HG03196 (cell line): ENCODE results near the gene HSPA12B.

Experiments
- ATAC-seq: cut with Tn5 transposase; IDR thresholded peaks from one replicate; pipeline ENCODE4 v1.9.1; 2021; ENCODE audit not compliant: unreplicated experiment

Gene HSPA12B

DNA sequence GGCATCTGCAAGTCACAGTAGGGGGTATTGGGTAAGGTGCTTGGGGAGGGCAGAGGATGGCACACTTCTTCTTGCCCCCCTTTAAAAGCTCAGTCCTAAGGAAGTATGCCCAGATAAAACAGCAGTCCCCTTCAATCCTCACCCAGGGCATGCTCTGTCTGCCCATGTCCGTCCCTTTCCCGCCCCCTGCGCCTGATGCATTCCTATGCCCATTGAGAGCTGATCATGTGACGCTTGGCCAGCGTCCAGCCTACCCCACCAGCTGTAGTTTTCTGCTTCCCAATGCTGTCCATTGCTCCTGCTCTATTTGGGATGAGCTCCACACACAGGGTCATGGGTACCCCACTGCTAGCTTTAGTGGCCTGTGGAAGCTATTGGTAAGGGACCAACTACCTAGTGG, 28.4 kb upstream of the HSPA12B start:
- no peak for ATAC-seq

- ATAC-seq: no peak
Measured at GRCh38 chr20:3705491-3705969, 27.0 kb upstream of the HSPA12B start.

DNA sequence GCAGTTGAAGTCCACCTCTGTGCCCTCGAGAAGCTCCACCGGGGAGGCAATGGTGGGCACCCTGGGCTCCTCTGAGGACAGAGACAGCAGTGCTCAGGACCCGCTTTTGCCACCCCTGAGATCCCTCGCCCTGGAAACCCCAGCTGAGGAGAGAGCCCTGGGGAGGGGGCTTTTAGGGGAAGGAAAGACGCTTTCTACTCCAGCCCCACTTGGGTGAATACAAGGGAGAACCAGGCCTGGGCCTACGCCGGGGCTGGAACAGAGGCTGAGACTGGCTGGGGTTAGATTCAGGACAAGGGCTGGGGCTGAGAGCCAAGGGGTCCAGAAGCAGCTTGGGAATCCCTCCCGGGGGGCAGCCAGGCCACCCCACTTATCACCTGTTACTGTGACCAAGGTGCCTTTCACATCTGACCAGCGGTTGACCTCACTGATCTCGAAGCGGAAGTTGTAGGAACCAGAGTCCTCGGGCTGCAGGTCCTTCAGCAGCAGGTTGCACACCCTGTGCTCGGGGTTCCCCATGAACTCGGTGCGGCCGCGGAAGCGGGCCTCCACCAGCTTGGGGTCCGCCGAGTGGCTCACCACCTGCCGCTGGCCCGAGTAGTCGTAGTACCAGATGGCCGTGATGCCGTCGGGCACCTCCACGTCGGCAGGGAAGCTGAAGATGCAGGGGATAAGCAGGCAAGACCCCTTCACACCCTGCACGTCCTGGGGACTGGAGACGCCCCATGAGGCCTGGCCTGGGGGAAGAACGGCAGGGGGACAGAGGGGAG, 26.3 kb upstream of the HSPA12B start:
- ATAC-seq: no peak

- no peak for ATAC-seq
Measured at GRCh38 chr20:3706774-3707507, 25.5 kb upstream of the HSPA12B start.

DNA sequence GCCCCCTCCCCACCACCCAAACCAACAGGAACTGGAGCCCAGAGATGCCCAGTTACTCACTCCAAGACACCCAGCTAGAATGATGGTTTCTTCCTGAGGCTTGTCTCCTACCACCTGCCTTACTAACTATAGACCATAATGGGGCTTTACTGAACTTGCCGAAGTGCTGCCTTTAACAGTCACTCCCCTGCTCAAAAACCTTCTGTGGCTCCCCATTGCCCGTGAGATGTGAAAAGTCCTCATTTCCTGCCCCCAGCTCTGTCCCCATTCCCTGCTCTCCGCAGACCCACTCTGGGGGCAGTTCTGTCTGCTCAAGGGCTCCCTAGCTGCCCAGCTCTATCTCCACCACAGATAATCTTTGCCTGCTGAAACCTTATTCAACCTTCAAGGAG, 25.0 kb upstream of the HSPA12B start:
- ATAC-seq: no peak

- ATAC-seq: no peak
Measured at GRCh38 chr20:3710011-3710466, 22.4 kb upstream of the HSPA12B start.

GRCh38 chr20:3710703-3711483, 21.6 kb upstream of the HSPA12B start:
- no peak for ATAC-seq

DNA sequence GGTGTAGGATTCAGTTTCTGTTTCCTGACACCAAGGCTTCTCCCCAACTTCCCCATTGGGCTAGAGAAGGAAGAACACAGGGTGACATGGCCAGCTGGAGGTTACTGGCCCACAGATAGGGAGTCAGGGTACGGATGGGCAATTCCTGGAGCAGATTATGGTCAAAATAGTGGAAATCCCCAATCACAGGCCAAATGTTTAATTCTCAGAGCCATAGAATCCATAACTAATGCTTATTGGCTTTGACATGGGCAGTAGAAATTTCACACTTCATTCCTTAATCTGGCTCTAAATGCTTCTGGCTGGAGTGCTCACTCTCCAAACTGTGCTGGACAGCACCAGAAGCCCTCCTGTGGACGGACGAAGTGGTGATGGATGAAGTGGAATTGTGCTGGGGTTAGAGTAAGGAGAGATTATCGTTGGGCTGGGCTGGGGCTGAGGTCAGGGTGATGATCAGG, 21.0 kb upstream of the HSPA12B start:
- ATAC-seq: no peak

GRCh38 chr20:3712279-3712873, 20.1 kb upstream of the HSPA12B start, which contains the start of gene SIGLEC1:
SIGLEC1 (minus strand) TSS chr20:3712600; CDS start chr20:3707128, 5,472 bp downstream.
- ATAC-seq: no peak

GRCh38 chr20:3714092-3714491, 18.4 kb upstream of the HSPA12B start:
- no peak for ATAC-seq

DNA sequence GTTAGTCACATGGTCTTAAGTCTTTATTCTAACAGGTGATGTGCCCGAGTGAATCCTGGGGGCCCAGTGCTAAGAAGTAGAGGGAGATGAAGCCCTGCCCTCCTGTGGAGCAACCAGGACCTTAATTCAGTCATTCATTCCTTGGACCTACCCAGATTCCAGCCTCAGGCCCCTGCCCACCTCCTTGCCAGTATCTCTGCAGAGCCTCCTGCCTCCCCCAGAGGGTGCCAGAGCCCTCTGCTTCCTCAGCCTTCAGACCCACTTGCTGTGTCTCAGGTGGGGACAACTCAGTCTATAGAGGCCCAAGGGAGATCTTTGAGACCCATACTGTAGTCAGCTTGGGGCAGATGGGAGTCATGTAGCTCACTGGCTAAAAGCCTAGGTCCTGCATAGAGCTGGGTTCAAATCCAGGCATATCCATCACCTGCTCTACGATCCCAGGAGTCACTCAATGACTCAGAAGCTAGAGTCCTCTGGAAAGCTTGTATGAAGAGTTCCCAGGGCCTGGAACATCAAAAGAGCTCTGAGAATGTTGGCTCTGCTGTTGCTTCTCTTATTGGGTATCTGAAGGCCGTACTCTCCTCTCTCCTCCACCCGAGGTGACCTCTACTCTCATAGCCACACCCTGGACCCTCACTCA, 16.2 kb upstream of the HSPA12B start:
- no peak for ATAC-seq

- ATAC-seq: no peak
Measured at GRCh38 chr20:3719046-3719445, 13.4 kb upstream of the HSPA12B start.

DNA sequence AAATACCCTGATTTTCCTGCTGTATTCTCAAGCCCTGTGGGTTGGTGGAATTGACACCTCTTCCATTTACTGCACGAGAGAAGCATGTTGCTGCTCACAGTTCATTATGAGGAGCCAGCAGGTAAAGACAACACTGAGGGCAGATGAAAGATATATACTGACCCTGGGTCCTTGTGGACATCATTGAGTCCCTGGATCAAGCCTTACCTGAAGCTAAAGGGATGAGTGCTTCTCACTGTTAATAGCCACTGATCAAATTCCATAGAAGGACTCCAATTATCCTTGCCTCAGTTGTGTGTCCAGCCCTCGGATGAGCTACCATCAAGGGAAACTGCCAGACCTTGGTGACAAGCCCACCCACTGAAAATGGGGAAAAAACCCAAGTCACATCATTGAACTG, 12.4 kb upstream of the HSPA12B start:
- ATAC-seq: no peak

DNA sequence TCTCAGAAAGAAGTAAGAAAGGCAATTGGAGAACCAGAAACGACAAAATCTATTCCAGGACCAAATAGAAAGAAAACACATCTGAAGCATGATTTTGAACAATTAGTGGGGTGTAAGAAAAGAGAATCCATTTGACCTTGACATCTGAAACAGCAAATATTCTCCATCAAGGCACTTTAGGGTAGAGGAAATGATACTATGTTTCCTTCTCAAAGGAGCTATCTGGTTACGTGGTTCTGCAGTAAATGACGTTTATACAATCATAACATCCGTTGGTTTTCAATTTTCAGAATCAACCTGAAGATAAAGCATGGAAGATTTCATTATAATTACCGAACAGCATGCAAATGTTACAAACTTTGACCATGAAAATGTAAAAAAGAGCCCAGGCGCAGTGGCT, 11.9 kb upstream of the HSPA12B start:
- ATAC-seq: no peak

DNA sequence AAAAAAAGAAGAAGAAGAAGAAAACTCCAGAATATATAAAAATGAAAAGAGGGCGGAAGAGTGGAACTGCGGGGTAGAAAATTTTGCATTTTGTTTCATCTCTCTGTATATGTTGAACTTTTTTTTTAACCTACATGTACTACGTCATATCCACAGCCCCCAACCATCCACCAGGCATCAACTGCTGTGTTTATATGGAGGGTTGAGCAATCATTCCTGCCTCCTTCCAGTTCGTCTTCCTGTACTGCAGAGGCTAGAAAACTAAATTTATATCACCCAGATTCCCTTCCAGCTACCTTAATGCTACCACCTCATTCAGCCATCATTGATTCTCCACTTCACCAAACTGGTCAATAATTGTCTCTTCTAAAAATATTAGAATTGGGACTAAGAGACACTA, 10.6 kb upstream of the HSPA12B start:
- ATAC-seq: no peak

- no peak for ATAC-seq
Measured at GRCh38 chr20:3723284-3723683, 9.2 kb upstream of the HSPA12B start.

DNA sequence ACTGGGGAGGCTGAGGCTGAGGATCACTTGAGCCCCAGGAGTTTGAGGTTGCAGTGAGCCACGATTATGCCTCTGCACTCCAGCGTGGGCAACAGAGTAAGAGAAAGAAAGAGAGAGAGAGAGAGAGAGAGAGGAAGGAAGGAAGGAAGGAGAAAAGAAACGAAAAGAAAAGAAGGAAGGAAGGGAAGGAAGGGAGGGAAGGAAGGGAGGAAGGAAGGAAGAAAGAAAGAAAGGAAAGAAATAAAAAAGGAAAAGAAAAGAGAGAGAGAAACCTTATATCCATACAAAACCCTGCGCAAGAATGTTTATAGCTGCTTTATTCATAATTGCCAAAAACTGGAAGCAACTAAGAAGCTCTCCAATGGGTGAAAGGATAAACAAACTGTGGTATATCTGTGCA, 8.1 kb upstream of the HSPA12B start:
- ATAC-seq: no peak

GRCh38 chr20:3727401-3728021, 5.0 kb upstream of the HSPA12B start:
- ATAC-seq: no peak

GRCh38 chr20:3728354-3728753, 4.1 kb upstream of the HSPA12B start:
- no peak for ATAC-seq

GRCh38 chr20:3728876-3729275, 3.6 kb upstream of the HSPA12B start:
- ATAC-seq: no peak
